GM23248 (cell line): Measurements from ENCODE around the gene SNRNP40.

Experiments used
- EZH2 ChIP-seq: fragments of 200-600 bp; sonication (generic); IDR thresholded peaks from 2 replicates; pipeline ENCODE4 v1.6.1; 2018; ENCODE audit warnings: antibody characterized with exemption, mild to moderate bottlenecking; ENCODE audit not compliant: insufficient read depth, poor library complexity, severe bottlenecking
- EZH2phosphoT487 ChIP-seq: fragments of 200-600 bp; sonication (generic); IDR thresholded peaks from 2 replicates; pipeline ENCODE4 v1.6.1; 2018; ENCODE audit warnings: antibody characterized with exemption, moderate library complexity, mild to moderate bottlenecking, low read depth; ENCODE audit not compliant: insufficient read depth

- TF ChIP-seq EZH2 (no peak), EZH2phosphoT487 (no peak)
These were observed 46.7 kb downstream of the SNRNP40 start for GRCh38 chr1:31249854-31250253.
